GM12875 (cell line): ENCODE data around the gene LHFPL3.

Experiments
- H3K4me3 ChIP-seq: one replicate; pipeline ENCODE4 v1.5.1; 2011; ENCODE audit warnings: low read depth, low read length, control low read depth
- CTCF ChIP-seq: IDR thresholded peaks from 2 replicates; pipeline ENCODE4 v1.5.1; 2011; ENCODE audit warnings: low read depth, mild to moderate bottlenecking, control low read depth, inconsistent platforms, low read length, moderate library complexity, borderline replicate concordance; ENCODE audit not compliant: insufficient read depth

LHFPL3 gene

GRCh38 chr7:104895522-104896236 is 567.3 kb downstream of the LHFPL3 start:
- TF ChIP-seq CTCF: no peak
- H3K4me3 ChIP-seq: no peak overlapping the region

- no peak for TF ChIP-seq CTCF
These were observed 570.0 kb downstream of the LHFPL3 start for GRCh38 chr7:104898434-104898833.

GRCh38 chr7:104900525-104901239 is 572.3 kb downstream of the LHFPL3 start:
- TF ChIP-seq CTCF: no peak
- H3K4me3 ChIP-seq: no peak overlapping the region

More at GRCh38 chr7:104898434-104898833, 570.0 kb downstream of the LHFPL3 start:
- no peak overlapping the region for H3K4me3 ChIP-seq

- TF ChIP-seq CTCF: no peak
- H3K4me3 ChIP-seq: no peak overlapping the region
These were observed 572.8 kb downstream of the LHFPL3 start for GRCh38 chr7:104901240-104901619.

- TF ChIP-seq CTCF: no peak
- no peak overlapping the region for H3K4me3 ChIP-seq
These were observed 573.8 kb downstream of the LHFPL3 start for GRCh38 chr7:104902183-104902582.

GRCh38 chr7:104903044-104903443 is 574.6 kb downstream of the LHFPL3 start:
- H3K4me3 ChIP-seq: no peak overlapping the region
- no peak for TF ChIP-seq CTCF

- no peak overlapping the region for H3K4me3 ChIP-seq
- no peak for TF ChIP-seq CTCF
These were observed 575.4 kb downstream of the LHFPL3 start for GRCh38 chr7:104903846-104904245.
